ENCODE data around the gene CDH10.

The CDH10 gene

DNA sequence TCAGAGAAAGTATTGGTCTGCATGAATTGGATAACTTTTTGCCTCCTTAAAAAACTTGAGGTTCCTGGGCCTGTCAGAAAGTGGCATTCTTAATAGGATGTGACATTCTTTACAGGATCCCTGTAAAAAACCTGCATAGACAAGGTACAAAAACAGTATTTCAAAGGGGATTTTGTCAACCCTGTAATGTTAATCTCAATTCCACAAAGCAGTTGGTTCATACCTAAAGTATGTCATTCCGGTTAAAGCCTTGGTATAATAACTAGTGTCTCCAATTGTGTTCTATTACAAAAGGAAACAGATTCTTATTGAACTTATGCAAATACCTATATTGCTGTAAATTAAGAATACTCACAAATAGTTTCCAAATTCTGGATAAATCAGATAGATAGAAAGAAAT is 169.7 kb downstream of the CDH10 start:
- no peak for DNase-seq

DNA sequence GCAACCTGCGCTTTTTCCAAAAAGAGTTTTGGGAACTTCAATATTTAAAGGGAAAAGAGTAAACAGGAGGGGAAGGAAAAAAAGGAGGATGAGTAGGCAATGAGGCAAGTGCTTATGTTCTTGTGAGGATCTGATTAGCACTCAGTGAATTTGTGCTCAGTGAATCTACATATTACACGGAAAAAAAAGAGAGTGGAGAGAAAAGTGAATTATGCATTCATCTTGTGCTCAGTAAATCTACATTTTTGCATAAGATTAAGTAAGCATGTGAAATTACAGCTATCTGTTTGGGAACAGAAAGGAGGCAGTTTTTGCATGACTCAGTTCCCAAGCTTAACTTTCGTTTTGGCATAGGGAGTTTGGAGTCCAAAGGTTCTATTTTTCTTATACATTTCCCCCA is 170.1 kb downstream of the CDH10 start:
- DNase-seq = no peak

DNA sequence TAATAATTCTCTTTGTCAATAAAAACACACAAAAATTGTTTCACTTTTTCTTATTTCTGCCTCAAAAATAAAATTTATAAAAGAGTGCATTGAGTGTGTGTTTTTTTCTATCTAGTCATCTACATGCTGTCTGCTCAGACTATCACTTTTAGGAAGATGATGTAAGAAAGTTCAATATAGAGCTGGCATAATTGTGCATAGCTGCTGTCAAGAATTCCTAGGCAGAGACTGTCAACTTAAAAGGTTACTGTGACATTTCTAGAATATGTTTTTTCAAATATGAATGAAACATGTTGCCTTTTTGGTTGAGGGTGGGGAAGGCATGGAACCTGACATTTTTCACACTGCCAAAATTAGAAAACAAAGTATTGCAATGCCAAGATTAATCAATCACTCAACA is 172.3 kb downstream of the CDH10 start:
- DNase-seq = no peak

DNA sequence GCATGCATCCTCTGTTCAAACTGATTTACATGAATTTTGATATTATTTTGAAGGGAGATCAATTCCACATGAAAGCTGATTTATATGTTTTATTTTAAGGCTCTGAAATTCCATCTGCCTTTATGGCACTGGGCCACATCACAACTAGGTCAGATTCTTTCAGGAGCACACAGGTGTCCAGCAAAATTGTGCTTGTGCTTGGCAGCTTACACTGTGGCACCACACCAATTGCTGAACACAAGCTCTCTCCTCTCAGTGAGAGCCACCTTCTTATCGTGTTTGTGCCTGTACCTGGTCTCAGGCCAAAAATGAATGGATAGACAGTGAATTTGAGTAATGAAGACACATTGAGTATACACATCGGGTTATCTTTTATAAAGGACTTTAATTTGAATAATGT is 200.4 kb downstream of the CDH10 start:
- no peak for DNase-seq

DNA sequence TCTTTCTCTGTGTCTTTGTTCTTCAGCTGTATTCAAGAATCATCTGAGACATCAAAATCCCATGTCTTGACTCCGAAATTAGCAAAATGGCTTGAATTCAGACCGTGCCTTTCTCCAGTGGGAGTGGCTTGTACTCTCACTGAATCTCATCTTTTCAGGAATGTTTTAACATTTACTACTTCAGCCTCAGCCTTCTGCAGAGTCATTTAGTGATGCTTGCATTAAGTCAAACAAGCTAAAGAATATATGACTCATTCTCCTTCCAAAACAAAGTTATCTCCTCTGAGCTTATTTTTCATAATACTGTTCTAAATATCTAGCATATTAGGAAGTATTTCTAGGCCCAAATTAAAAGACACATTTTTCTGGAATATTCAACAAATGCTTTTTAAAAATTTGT is 205.3 kb downstream of the CDH10 start:
- DNase-seq = no peak

All from NCI-H2029 (cell line).